Posterior cingulate gyrus (tissue), 11 donors: Measurements from ENCODE around the gene PRR5.
A peak's percentile ranks its signal among the peaks of the same experiment; 100 is the strongest.

ENCODE experiments used
- DNase-seq, 10 donors: peaks; one replicate each; pipeline versions ENCODE4 v3.0.0 to v3.0.0-alpha.2; 2020 to 2021; ENCODE audit warnings: mixed read lengths in 3 of 10
- intact Hi-C: fragments of 100-400 bp; cut with DNase I; formaldehyde crosslinking; loops from one replicate; pipeline ENCODE4 v1.15.1; 2023

The PRR5 gene

DNA sequence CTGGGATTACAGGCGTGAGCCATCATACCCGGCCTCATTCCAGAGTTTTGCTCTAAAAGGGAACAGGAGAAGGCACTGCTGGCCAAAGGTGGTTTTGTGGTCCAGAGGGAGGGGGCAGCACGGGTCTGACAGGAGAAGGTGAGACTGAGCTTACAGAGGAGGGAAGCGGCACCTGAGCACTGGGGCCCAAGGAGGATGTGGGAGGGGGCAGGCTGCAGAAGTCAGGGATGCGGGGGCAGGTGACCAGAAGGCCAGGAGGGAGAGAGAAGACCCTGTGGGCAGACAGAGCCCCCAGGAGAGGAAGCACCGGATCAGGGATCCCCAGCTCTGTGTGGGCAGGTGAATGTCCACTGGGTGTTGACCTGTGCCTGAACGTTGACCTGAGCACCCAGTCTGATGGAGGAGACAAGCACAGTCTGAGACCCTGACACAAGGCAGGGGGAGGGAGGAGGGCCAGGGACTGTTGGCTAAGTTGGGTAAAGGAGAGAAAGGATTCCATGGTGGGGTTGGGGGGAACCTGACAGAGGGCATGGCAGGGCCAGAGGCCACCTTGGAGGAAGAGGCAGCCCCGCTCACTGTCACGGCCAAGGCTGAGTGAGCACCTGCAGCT is 12.0 kb upstream of the PRR5 start:
- intact Hi-C loops, result no loop called here
- no peak for DNase-seq

DNA sequence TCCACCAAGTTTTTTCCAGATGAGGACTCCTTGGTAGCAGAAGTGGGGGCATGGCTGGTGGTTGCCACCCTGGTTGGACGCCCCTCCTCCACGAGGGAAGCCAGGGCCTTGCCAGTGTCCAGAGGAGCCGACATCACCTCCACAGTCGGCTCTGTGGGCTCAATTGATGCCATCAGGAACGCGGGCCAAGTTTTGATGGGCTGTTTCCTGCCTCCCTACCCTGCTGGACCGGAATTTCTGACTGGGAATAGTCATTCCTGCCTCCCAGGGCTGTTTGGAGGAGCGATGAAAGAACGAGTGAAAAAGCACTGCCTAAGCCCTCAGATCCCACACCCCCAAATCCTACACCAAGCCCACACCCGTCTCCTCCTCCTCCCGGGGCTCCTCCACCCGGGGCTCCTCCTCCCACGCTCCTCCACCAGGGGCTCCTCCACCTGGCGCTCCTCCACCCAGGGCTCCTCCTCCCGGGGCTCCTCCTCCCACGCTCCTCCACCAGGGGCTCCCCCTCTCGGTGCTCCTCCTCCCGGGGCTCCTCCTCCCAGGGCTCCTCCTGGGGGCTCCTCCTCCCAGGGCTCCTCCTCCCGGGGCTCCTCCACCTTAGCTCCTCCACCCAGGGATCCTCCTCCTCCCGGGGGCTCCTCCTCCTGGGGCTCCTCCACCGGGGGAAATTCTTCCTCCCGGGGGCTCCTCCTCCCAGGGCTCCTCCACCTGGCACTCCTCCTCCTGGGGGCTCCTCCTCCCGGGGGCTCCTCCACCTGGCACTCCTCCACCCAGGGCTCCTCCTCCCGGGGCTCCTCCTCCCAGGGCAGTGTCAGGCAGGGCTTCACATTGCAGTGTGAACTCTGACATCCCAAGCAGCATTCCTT is 10.0 kb upstream of the PRR5 start:
- no peak for DNase-seq
- intact Hi-C loops, result no loop called here

DNA sequence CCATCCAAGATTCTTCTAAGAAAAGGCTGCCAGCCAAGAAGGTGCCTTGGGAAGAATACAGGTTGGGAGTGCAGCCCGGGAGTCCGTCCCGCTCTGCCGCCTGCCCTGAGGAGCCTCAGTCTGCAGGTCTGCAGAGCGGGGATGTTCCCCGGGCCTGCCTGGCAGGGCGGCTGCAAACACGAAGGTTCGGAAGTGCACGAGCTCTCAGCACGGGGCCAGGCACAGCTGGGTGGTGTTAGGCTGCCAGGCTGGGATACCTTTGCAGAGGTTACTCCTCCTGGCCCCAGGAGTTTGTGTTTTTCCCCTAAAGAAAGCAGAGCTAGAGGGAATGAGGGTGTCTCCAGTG is 9.4 kb upstream of the PRR5 start:
- intact Hi-C loops, result no loop called here
- DNase-seq, result no peak

DNA sequence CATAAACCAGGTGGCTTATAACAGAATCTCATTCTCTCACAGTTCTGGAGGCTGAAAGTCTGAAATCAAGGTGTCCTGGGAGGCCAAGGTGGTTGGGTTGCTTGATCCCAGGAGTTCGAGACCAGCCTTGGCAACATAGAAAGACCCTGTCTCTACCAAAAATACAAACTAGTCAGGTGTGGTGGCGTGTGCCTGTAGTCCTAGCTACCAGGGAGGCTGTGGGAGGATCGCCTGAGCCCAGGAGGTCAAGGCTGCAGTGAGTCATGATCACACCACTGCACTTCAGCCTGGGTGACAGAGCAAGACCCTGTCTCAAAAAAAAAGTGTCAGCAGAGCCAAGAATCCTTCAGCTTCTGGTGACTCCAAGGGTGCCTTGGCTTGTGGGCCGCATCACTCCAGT is 8.9 kb upstream of the PRR5 start:
- DNase-seq, result no peak

DNA sequence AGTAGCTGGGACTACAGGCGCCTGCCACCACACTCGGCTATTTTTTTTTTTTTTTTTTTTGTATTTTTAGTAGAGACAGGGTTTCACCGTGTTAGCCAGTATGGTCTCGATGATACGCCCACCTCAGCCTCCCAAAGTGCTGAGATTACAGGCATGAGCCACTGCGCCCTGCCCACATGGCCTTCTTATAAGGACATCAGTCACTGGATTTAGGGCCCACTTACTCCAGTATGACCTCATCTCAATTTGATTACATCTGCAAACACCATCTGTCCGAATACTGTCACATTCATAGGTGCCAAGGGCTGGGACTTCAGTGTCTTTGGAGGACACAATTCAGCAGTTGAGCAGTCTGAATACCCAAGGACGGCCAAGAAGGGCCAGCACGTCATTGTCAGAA is 8.2 kb upstream of the PRR5 start:
- DNase-seq, result no peak
- intact Hi-C loops, result no loop called here

More for the DNA sequence above, 8.9 kb upstream of the PRR5 start:
- intact Hi-C loops, result no loop called here

DNA sequence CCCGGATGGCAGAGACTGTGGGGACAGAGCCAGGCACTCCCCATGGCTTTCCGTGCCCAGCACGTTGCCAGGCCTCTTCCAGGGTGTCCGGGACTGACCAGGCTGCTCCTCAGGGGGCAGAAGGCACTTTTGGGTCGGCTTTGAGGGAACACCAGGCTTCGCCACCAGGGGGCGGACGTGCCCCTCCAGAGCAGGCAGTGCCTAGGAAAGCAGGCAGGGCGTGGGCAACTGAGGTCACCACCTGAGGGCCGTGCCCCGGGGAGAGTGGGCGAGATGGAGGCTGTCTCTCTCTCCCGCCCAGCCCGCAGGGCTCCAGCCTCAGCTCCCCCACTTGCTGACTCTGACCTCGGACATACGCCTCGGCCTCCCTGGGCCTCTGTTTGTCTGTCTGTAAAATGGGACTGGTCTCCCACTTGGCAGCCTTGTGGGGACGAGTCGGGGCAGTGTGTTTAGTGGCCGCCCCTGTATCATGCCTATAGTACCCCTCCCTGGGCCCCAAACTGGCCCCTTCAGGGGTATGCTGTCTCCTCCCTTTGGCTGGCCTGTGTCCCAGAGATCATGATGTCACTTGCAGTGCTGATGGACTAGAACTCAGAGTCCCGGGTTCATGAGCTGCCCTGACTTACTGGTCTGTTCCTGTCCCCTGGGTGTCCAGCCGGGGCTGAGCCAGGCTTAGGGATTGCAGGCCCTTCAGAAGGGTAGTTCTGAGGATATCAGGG is 4.4 kb upstream of the PRR5 start:
- intact Hi-C loops, result loop anchor here (1.0 kb wide), 1 partner anchor 38 kb away; no protein-coding TSS in a partner anchor
- peak; percentile 29 to 95 (median 71) for DNase-seq

DNA sequence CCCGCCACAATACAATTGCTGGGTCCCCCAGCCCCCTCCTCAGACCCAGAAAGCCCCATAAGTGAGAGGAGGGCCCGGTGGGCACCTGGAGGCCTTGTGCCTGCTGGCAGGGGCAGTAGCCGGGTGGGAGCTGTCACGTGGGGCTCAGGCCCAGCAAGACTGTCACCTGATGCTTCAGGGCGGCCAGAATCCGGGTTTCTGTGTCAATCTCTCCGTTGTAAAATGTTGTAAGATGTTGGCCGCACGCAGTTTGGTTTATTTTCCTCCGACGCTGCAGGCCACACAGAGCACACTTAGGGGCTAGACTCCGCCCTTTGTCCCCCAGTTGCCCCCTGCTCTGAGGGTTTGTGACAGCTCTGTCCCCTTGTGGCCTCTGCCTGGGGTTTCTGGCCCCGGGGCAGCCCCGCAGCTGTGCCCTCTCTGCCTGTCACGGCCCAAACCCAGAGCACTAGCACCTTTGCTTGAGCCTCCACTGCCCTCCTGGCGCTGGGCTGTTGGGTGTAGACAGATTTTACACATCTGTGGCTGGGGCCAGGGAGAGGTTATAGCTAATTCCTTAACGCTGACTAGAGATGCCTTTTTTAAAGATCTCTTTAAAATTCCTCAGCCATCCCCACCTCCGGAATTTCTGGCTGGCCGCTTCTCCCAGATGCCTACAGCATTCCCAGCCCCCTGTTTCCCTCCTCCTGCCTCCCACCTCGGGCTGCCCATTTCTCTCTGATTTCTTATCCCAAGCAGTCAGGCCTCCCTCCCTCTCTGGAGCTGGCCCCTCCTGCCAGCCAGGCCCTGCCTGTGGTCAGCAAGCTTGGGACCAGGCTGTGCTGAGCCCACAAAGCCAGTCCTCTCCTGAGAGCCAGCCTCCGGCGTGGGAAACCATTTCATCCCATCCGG is 3.2 kb upstream of the PRR5 start:
- DNase-seq, result no peak
- intact Hi-C loops, result no loop called here

DNA sequence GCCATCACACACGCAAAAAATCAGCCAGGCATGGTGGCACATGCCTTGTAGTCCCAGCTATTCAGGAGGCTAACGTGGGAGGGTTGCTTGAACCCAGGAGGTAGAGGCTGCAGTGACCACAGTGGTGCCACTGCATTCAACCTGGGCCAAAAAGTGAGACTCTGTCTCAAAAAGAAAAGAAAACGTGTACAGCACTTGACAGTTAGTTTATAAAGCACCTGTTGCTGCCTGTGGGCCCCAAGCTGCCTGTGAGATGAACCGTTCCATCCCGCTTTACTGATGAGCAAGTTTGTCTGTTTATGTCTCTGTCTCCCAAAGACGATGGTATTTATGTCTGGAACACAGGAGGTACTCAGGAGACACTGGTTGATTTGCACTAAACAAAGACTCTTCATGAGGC is 1.5 kb upstream of the PRR5 start:
- DNase-seq, result no peak
- intact Hi-C loops, result no loop called here

DNA sequence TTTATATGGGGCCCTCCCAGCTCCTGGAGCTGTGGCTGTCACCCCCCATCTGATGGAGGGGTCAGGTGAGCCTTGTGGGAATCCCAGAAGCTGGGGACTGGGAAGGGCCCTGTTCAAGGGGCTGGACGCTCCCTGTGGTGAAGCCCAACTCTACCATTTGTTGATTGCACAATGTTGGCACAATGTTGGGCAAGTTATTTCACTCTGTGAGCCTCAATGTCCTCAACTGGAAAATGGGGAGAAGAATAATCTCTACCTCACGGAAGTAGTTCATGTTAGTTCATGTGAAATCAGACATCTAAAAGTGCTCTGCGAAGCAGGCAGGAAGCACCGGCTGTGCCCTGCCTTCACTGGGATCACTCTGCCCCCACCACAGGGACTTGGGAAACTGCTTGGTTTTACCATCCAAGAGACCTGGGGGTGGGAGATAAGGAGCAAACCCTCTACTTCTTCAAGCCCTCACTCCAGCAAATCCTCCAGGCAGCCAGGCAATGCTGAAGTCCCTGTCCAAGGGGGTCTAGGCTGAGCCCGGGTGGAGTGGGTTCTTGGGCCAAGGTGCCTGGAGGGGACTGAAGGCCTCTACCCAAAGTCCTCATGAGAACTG is 715 bp upstream of the PRR5 start:
- intact Hi-C loops, result no loop called here
- DNase-seq, result no peak

DNA sequence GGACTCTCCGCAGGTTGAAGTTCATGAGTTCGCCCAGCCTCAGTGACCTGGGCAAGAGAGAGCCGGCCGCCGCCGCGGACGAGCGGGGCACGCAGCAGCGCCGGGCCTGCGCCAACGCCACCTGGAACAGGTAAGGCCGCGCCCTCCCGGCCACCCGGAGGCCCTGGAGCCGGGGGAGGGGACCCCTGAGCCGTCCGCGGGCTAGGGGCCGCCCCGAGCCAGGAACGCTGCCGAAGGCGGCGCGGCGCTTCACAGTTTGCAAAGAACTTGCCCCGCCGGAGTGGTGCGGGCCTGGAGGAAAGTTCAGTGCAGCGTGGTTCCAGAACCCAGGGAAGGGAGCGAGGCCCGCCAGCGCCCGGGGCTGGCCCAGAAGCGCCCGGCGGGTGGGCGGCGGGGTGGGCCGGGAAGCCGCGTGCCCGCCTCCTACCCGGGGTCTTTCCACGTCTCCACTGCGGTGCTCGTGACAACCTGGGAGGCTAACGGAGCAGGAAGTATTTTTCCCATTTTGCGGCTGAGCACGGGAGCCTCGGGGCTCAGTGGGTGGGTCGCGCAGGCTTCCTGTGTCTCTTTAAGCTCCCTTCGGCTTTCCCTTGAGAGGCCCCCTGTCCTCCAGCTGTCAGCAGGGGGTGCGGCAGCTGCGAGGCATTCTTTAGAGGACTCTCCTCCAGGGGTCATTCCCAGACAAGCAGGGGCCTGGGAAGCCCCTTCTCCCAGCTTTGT is 635 bp downstream of the PRR5 start:
- peak in 2 of 10 donors; percentile 72 to 87 for DNase-seq
- intact Hi-C loops, result no loop called here

DNA sequence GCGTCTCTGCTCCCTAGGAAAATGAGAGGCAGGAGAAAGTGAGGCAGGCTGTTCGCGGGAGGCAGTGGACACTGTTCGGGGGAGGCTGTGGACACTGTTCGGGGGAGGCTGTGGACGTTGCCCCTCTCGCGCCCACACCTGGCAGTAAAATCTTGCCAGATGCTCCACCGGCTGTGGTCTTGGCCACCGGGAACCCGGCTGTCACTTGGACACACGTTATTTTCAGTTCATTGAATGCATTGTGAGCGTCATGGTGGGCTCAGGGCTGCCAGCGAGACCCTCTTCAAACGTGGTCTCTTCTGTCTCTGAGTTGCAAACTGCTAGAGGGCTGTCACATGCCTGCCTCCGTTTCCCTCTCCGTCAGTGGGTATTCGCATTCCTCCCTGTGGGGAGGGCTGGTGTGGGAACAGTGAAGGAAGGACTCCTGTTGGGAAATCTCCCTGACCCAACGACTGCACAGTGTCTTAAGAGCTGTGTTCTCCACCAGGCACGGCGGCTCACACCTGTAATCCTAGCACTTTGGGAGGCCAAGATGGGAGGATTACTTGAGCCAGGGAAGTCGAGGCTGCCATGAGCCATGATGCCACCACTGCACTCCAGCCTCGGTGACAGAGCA is 1.4 kb downstream of the PRR5 start:
- intact Hi-C loops, result no loop called here
- DNase-seq, result no peak

DNA sequence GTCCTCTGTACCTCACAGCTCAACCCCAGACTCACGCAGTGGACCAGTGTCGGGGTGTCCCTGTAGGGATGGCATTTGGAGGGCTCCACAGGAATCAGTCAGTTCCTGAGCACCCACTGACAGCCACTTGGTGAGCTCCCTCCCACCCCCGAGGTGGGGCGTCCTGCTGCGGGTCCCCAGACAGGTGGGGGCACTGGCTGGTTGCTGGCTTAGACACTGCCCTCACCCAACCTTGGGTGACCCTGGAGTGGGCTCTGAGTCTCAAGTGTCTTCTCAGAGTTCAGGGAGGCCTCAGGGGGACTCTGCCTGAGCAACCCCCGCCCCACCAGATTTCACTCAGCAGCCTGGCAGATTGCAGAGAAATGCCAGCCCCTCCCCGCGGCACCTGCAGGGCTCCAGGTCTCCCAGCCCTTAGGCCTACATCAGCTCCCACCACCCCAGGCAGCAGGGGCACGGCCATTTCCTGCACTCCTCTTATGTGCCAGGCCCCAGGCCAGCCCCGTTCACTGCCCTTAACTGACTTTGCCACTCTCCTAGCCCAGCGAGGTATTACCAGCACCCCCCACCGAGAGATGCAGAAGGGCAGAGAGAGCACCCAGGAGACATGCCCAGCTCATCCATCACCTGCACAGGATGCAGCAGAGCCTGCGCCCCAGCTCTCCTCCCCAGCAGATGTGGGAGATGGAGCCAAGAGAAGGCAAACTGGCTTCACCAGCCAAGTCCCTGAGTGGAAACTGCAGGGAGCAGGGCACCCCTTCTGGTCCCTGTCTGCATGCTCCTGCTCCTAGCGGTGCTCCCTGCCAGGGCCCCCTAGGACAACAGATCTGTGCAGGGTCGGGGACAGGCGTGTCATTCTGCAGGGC is 2.4 kb downstream of the PRR5 start:
- intact Hi-C loops, result no loop called here
- peak in 1 of 10 donors; percentile 75 for DNase-seq

DNA sequence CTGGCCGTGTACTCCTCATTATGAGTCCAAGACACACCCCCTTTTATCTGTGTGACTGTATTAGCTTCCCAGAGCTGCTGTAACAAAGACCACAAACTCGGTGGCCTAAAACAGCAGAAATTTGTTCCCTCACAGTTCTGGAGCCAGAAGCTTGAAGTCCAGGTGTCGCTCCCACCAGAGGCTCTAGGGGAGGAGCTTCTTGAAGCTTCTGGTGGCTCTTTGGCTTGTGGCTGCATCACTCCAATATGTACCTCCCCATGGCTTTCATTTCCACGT is 3.0 kb downstream of the PRR5 start:
- intact Hi-C loops, result no loop called here
- DNase-seq, result no peak

DNA sequence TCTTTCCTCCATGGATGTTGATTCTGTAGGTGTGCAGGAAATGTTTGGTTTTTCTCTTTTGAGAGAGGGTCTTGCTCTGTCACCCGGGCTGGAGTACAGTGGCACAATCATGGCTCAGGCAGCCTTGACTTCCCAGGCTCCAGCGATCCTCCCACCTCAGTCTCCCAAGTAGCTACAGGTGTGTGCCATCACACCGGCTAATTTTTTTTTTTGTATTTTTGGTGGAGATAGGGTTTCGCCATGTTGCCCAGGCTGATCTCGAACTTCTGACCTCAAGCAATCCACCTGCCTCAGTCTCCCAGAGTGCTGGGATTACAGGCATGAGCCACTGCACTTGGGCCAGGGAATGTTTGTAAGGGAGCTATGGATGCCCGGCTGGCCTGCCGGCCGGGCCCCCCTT is 4.5 kb downstream of the PRR5 start:
- DNase-seq, result no peak
- intact Hi-C loops, result no loop called here

DNA sequence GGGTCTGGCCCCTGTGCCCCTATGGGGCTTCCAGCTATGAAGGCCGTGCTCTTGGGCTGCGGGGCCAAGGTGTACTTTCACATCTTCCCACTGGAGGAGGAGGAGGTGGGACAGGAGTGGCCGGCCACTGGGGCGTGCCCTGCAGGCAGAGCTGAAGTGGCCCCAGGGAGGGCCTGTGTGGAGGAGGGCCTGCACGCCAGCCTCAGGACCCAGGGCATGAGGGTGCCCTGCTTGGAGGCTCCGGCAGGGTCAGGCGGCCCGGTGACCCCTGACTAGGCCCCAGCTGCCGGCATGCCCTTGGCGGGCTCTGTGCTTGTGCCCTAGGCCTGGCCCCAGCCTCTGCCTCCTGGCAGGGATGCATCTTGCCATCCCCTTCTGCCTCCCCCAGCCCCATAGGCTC is 5.2 kb downstream of the PRR5 start:
- intact Hi-C loops, result no loop called here
- peak in 1 of 10 donors; percentile 71 for DNase-seq

DNA sequence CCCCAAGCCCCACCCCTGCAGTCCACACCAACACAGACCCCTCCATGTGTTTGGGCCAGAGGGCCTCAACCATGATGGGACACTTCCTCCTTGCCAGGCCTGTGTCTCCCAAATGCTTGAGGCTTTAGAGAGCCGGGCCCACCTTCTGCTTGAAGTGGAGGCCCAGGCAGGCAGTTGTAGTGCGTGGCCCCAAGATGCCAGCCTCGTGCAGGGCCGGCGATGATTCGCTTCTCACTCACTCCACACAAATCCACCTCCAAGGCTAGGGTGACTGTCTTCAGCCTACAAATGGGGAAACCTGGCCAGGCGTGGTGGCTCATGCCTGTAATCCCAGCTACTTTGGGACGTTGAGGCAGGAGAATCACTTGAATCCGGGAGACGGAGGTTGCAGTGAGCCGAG is 5.7 kb downstream of the PRR5 start:
- DNase-seq, result no peak
- intact Hi-C loops, result no loop called here

DNA sequence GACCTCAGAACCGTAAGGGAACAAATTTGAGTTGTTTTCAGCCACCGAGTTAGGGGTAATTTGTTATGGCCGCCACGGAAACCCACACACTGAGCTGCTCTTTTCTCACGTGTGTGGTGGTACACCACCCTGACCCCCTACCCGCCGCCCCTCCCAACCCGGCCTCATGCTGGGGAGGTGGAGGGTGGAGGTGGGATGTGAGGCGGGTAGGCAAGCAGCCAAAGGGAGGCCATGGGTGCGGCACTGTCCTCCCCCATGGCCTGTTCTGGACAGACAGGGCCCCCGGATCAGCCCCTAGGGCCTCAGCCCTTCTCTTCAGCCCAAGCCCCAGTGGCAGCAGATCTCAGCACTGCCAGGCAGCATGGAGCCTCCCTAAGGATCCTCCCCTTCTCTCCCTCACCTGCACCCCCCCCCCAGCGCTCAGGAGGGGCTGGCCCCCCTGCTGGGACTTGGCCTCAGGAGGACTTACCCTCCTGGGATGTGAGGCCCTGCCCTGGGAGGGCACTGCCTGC is 7.9 kb downstream of the PRR5 start:
- no peak for DNase-seq
- intact Hi-C loops, result no loop called here
